A673 (cell line): ENCODE results near the gene ST8SIA3. TPM values are rescaled to one million over a fixed set of nuclear protein-coding genes. Genes with fewer than 3 reads are reported as not detected.

ENCODE experiments used
- BruUV-seq: library from RNA; stranded (reverse); fragments of 400-500 nt; replicated peaks from 2 replicates; lab custom pipeline; 2021; lab: Mats Ljungman, UMichigan
- CTCF ChIA-PET: fragments of 300-600 bp; sonication (Branson Sonifier 250); formaldehyde crosslinking; loops from one replicate; lab custom pipeline; 2022; ENCODE audit warnings: antibody characterized with exemption; lab: Charles Lee
- POLR2A ChIA-PET: fragments of 300-600 bp; sonication (Branson Sonifier 250); formaldehyde crosslinking; loops from one replicate; lab custom pipeline; 2022; ENCODE audit warnings: antibody characterized with exemption; ENCODE audit not compliant: low non-redundant PET; lab: Charles Lee
- DNase-seq: peaks from one replicate; pipeline ENCODE4 v3.0.0-alpha.2; 2015; ENCODE audit warnings: low spot score
- H3K27ac ChIP-seq: fragments of 200-600 bp; sonication (generic); 2 replicates; pipeline ENCODE4 v1.5.1; 2016; ENCODE audit warnings: mixed run types, low read depth, mild to moderate bottlenecking, mixed read lengths, antibody characterized with exemption, low read length; ENCODE audit not compliant: poor library complexity, severe bottlenecking
- H3K27me3 ChIP-seq: fragments of 200-600 bp; sonication (generic); replicated peaks from 2 replicates; pipeline ENCODE4 v1.6.1; 2017; ENCODE audit warnings: mixed run types, low read depth, mild to moderate bottlenecking, mixed read lengths, antibody characterized with exemption, low read length; ENCODE audit not compliant: insufficient read depth, poor library complexity
- H3K36me3 ChIP-seq: fragments of 200-600 bp; sonication (generic); 2 replicates; pipeline ENCODE4 v1.6.1; 2016; ENCODE audit warnings: mixed run types, mild to moderate bottlenecking, mixed read lengths, antibody characterized with exemption, low read length; ENCODE audit not compliant: insufficient read depth, poor library complexity, severe bottlenecking
- H3K4me1 ChIP-seq: fragments of 200-600 bp; sonication (generic); 2 replicates; pipeline ENCODE4 v1.6.1; 2017; ENCODE audit warnings: mixed run types, mild to moderate bottlenecking, mixed read lengths, antibody characterized with exemption, low read length; ENCODE audit not compliant: insufficient read depth, poor library complexity, severe bottlenecking
- H3K4me3 ChIP-seq: fragments of 200-600 bp; sonication (generic); 2 replicates; pipeline ENCODE4 v1.5.1; 2016; ENCODE audit warnings: low read depth, mixed run types, mild to moderate bottlenecking, mixed read lengths, low read length; ENCODE audit not compliant: poor library complexity, severe bottlenecking
- H3K9me3 ChIP-seq: fragments of 200-600 bp; sonication (generic); 2 replicates; pipeline ENCODE4 v1.6.1; 2016; ENCODE audit warnings: mixed run types, low read depth, mild to moderate bottlenecking, mixed read lengths, antibody characterized with exemption, low read length; ENCODE audit not compliant: poor library complexity, severe bottlenecking
- CTCF ChIP-seq: fragments of 300-800, 200-600 bp; sonication (generic); conservative IDR thresholded peaks from 2 replicates; pipeline ENCODE4 v1.5.1; 2017; ENCODE audit warnings: low read depth, mild to moderate bottlenecking, antibody characterized with exemption, low read length, moderate library complexity, mixed read lengths
- EZH2 ChIP-seq: fragments of 200-600 bp; sonication (generic); IDR thresholded peaks from 2 replicates; pipeline ENCODE4 v1.6.1; 2017; ENCODE audit warnings: borderline replicate concordance, low read depth, mild to moderate bottlenecking, mixed read lengths, antibody characterized with exemption, low read length; ENCODE audit not compliant: poor library complexity, severe bottlenecking
- intact Hi-C: fragments of 100-400 bp; cut with micrococcal nuclease; formaldehyde crosslinking; loops from one replicate; pipeline ENCODE4 v1.10.0; 2022; ENCODE audit not compliant: unreplicated experiment
- total RNA-seq: library from RNA; stranded (reverse); gene quantifications from 2 replicates; pipeline ENCODE4 v1.2.3, GENCODE V29; 2021

The ST8SIA3 gene
- total RNA-seq, 1 experiment from 2014 or later = not detected

GRCh38 chr18:57353940-57354461, 1.6 kb downstream of the ST8SIA3 start:
- DNase-seq = peak; percentile 46
- H3K4me3 ChIP-seq = no peak overlapping the region
- H3K9me3 ChIP-seq = no peaks in the 10 kb centered on the region
- ChIA-PET CTCF (no interaction called here), POLR2A (no interaction called here)
- no peaks in the 10 kb centered on the region for H3K4me1 ChIP-seq
- H3K36me3 ChIP-seq = no peaks in the 10 kb centered on the region
- H3K27ac ChIP-seq = no peak overlapping the region
- intact Hi-C loops = no loop called here
- H3K27me3 ChIP-seq = peaks cover 99% of the 10 kb centered on the region
- no TSS peak for BruUV-seq
- TF ChIP-seq CTCF (no peak), EZH2 (peak; percentile 39)

- intact Hi-C loops = no loop called here
- Histone ChIP-seq H3K27me3 (peaks cover 90% of the 10 kb centered on the region), H3K9me3 (no peaks in the 10 kb centered on the region), H3K27ac (no peak overlapping the region), H3K36me3 (no peaks in the 10 kb centered on the region), H3K4me3 (no peak overlapping the region), H3K4me1 (no peaks in the 10 kb centered on the region)
- BruUV-seq = no TSS peak
- CTCF ChIA-PET = no interaction called here
- DNase-seq = no peak
- POLR2A ChIA-PET = no interaction called here
- TF ChIP-seq EZH2 (no peak), CTCF (no peak)
Measured at GRCh38 chr18:57359433-57359832, 7.1 kb downstream of the ST8SIA3 start.

DNA sequence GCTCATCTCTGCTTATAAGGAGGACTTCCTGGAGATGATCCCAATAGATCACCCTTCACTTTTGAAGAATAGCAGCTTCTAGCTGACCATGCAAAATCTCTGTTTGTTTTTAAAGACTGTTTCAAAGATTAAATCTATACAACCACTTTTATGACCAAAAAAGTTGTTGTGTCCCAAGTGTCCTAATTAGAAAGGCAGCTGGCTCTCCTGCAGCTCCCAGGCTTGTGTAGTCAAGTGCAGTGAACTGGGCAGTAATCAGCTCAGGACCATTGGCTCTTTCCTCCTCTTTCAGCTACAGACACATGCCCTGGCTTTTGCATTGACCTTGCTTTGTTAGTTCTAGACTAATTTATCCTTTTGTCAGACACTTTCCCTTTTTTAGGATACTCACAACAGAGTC, 10.4 kb downstream of the ST8SIA3 start:
- Histone ChIP-seq H3K27me3 (peaks cover 86% of the 10 kb centered on the region), H3K4me1 (no peaks in the 10 kb centered on the region), H3K4me3 (no peak overlapping the region), H3K36me3 (no peaks in the 10 kb centered on the region), H3K27ac (no peak overlapping the region), H3K9me3 (no peaks in the 10 kb centered on the region)
- BruUV-seq = no TSS peak
- intact Hi-C loops = no loop called here
- no peak for TF ChIP-seq CTCF
- DNase-seq = no peak
- POLR2A ChIA-PET = no interaction called here
- CTCF ChIA-PET = no interaction called here
